GM12874 (cell line): ENCODE data around the gene KDM5A.

ENCODE experiments used
- CTCF ChIP-seq: IDR thresholded peaks from 2 replicates; pipeline ENCODE4 v1.5.1; 2011; ENCODE audit warnings: low read depth, mild to moderate bottlenecking, control low read depth, low read length, moderate library complexity; ENCODE audit not compliant: insufficient read depth

Gene KDM5A

DNA sequence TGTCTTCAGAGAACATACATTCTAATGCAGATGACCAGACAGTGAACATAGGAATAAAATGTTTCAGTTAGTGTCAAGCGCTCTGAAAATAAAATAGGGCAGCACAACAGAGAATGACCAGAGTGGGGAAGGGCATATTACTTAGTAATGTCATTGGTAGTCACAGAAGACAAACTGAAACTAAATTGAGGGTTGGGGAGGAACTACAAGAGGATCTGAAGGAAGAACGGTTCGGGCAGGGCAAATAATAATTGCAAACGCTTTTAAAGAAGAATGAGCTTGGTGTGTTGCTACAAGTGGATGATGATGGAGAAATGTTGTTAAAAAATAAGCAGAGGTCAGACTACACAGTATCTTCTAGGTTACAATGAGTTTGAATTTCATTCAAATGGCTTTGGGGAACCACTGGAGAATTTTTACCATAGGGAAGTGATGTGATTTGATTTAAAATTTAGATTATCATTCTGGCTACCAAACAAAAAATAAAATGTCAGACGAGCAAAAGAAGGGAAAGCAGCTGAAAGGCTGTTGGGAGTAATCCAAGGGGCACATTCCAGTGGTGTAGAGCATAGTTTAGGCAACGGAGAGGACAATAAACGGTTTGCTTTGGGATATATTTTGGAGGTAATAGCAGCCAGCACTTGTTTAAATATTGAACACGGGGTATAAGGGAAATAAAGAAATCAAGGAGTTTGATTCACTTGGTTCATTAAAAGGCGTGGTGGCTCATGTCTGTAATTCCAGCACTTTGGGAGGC is 70.2 kb downstream of the KDM5A start:
- no peak for TF ChIP-seq CTCF

- no peak for TF ChIP-seq CTCF
Observed at GRCh38 chr12:308511-308910, 80.6 kb downstream of the KDM5A start.

GRCh38 chr12:307406-307805 is 81.7 kb downstream of the KDM5A start:
- no peak for TF ChIP-seq CTCF

DNA sequence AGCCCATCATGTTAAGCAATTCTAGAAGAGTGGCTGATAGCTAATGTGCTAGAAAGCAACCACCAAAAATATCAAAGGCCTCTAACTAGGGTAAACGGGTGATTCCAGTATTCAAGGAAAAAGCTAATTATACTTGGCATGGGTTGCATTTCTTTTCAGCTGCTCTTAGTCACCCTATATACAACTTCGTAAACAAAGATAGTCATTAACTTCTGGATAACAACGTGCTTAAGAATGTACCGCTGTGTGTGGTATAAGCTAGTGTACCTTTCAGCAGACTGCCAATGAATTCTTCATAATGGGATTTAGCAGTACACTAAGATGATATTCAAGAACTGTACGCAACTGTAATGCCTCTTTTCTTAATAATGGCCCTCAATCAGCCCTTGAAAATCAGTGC is 84.3 kb downstream of the KDM5A start:
- no peak for TF ChIP-seq CTCF

- no peak for TF ChIP-seq CTCF
Observed at GRCh38 chr12:295132-295531, 94.0 kb downstream of the KDM5A start.

DNA sequence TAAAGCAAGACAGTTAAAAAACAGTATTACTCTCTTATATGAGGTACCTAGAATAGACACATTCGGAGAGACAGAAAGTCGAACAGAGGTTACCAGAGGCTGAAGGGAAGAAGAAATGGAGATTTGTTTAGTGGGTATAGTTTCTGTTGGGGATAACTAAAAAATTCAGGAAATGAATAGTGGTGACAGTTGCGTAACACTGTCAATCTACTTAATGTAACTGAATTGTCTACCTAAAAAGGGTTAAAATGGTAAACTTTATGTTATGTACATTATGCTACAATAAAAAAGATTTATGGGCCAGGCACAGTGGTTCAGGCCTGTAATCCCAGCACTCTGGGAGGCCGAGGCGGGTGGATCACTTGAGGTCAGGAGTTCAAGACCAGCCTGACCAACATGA is 95.9 kb downstream of the KDM5A start:
- no peak for TF ChIP-seq CTCF

- TF ChIP-seq CTCF, result no peak
Observed at GRCh38 chr12:292186-292585, 96.9 kb downstream of the KDM5A start.
